HL-60 (cell line): Measurements from ENCODE around the gene AGR2.

Source experiments
- CTCF ChIP-seq: IDR thresholded peaks from one replicate; pipeline ENCODE4 v1.5.1; 2011; ENCODE audit warnings: low read length, control low read depth, inconsistent platforms; ENCODE audit not compliant: insufficient read depth
- POLR2AphosphoS5 ChIP-seq: IDR thresholded peaks from 2 replicates; pipeline ENCODE4 v1.6.1; 2012; ENCODE audit warnings: low read depth

- TF ChIP-seq POLR2AphosphoS5 (no peak), CTCF (no peak)
These were observed 28.7 kb downstream of the AGR2 start for GRCh38 chr7:16776053-16776452.
